GM18508 (cell line): ENCODE data around the gene RFXANK.

Experiments used
- ATAC-seq: cut with Tn5 transposase; IDR thresholded peaks from one replicate; pipeline ENCODE4 v1.9.1; 2021; ENCODE audit warnings: moderate number of reproducible peaks; ENCODE audit not compliant: insufficient read depth, unreplicated experiment

The RFXANK gene

GRCh38 chr19:19226204-19226603 lies 34.1 kb downstream of the RFXANK start:
- ATAC-seq, result no peak

- no peak for ATAC-seq
Observed at GRCh38 chr19:19226663-19227062, 34.6 kb downstream of the RFXANK start.

DNA sequence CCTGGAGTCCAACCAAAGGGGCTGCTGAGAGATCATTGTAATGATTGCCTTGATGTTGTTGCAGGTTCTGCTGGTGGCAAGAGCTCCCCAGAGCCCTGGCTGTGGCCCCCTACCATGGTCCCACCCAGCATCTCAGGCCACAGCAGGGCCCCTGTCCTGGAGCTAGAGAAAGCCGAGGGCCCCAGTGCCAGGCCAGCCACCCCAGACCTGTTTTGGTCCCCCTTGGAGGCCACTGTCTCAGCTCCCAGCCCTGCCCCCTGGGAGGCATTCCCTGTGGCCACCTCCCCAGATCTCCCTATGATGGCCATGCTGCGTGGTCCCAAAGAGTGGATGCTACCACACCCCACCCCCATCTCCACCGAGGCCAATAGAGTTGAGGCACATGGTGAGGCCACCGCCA lies 35.2 kb downstream of the RFXANK start:
- no peak for ATAC-seq

DNA sequence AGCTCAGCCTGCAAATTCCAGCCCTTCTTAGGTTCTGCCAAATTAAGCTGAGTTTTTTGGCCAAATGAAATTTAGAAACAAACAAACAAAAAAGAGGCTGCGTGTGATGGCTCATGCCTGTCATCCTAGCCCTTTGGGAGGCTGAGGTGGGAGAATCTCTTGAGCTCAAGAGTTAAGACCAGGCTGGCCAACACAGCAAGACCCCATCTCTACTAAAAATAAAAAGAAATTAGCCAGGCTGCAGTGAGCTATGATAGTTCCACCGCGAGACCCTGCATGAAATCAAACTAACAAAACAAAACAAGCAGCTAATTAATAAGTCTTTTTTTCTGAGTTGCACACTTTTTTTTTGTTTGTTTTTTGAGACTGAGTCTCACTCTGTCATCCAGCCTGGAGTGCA lies 37.6 kb downstream of the RFXANK start:
- no peak for ATAC-seq

DNA sequence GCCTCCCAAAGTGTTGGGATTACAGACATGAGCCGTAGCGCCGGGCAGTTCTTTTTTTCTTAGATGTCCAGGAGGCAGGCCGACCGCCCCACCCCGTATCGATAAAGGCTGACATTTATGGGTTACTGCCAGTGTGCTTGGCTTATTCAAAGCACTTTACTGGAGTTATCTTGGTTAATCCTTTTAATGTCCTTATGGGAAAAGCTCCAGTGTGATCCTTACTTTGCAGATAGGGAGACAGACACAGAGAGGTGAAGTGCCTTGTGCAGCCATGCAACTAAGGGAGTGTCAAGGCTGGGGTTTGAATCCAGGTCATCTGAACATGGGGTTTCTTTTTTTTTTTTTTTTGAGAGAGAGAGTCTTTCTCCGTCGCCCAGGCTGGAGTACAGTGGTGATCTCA lies 38.9 kb downstream of the RFXANK start:
- no peak for ATAC-seq

DNA sequence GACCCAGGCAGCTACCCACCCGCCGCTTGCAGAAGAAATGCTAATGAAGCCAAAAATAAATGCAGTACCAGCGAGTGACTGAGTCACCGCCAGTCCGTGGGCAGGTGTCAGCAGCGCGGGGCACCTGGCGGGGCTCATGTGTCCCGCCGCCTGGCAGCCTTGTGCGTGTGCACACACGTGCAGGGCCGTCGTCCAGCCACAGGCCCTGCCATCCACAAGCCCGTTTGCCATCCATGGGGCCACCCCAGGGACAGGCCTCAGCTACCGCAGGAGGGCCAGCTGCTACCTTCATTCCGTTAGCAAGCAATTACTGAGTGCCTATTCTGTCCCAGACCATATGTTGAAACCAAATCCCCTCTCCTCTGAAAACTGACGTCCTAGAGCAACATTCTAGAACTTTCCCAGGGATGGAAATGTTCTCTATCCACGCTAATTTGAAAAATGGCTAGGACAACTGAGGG lies 40.2 kb downstream of the RFXANK start:
- no peak for ATAC-seq

DNA sequence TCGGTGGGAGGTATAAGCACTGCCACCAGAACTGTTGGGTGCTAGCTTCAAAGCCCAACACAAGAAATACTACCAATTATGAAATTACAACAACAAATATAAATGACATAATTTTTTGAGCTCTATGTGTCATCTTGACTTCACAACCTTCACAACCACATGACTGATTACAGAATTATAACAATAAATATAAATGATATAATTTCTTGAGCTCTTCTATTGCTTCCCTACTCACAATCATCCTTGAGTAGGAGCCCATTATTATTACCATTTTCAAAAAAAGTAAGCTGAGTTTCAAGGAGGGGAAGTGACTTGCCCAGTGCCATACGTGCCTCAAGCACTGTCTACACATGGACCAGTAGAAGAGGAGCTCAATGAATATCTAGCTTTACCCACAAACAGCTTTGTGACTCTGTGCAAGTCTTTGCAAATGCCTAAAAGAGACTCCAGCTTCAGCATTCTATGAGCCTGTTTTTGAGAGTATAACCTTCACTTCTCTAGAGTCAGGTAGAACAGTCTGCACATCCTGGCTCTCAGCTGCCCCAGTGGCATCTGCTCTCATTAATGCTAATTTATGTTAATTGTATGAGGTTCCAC lies 42.3 kb downstream of the RFXANK start:
- ATAC-seq, result no peak

DNA sequence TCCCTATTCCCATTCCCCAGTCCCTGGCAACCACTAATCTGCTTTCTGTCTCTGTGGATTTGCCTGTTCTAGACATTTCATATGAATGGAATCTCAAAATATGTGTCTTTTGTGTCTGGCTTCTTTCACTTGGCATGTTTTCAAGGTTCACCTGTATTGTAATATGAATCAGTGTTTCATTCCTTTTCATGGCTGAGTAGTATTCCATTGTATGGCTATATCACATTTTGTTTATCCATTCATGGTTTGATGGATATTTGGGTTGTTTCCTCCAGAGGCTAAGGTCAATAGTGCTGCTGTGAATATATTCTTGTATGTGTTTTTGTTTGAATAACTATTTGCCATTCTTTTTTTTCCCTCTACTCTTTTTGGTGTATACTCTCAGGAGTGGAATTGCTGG lies 44.1 kb downstream of the RFXANK start:
- no peak for ATAC-seq

- no peak for ATAC-seq
Observed at GRCh38 chr19:19238126-19238894, 46.3 kb downstream of the RFXANK start.

DNA sequence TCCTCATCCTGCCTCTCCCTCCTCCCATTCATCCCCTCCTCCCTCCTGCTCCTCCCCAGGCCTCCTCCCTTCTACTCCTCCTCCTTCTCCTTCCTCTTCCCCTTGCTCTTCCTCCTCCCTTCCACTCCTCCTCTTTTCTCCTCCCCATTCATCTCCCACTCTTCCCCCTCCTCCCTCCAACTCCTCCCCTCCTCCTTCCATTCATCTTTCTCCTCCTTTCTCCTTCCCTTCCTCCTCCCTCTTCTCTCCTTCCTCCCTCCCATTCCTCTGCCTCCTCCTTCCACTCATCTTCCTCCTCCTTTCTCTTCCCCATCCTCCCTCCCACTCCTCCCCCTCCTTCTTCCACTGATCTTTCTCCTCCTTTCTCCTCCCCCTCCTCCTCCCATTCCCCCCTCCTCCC lies 47.6 kb downstream of the RFXANK start:
- no peak for ATAC-seq

DNA sequence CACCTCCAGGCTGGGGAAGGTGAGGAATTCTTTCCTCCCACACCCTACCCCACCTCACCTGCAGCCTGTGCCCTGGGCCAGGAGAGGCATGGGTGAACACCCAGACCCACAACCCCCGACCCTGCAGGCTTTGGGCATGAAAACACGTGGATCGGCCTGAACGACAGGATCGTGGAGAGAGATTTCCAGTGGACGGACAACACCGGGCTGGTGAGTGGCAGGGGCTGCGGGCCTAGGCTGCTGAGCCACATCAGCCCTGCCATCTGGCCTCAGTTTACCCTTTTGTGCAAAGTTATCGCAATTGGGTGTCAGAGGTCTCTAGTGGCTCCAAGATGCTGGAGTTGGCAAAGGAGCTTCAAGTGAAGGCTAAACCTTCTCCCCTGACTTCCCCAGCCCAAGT lies 48.4 kb downstream of the RFXANK start:
- ATAC-seq, result no peak

GRCh38 chr19:19250196-19250801 lies 58.2 kb downstream of the RFXANK start:
- no peak for ATAC-seq
